ENCODE data around the gene ADM5.

The ADM5 gene, protein sequence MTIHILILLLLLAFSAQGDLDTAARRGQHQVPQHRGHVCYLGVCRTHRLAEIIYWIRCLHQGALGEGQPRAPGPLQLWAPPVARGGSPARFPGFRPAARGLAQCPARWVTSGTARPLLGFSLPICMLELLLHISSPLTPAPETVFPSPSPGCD

DNA sequence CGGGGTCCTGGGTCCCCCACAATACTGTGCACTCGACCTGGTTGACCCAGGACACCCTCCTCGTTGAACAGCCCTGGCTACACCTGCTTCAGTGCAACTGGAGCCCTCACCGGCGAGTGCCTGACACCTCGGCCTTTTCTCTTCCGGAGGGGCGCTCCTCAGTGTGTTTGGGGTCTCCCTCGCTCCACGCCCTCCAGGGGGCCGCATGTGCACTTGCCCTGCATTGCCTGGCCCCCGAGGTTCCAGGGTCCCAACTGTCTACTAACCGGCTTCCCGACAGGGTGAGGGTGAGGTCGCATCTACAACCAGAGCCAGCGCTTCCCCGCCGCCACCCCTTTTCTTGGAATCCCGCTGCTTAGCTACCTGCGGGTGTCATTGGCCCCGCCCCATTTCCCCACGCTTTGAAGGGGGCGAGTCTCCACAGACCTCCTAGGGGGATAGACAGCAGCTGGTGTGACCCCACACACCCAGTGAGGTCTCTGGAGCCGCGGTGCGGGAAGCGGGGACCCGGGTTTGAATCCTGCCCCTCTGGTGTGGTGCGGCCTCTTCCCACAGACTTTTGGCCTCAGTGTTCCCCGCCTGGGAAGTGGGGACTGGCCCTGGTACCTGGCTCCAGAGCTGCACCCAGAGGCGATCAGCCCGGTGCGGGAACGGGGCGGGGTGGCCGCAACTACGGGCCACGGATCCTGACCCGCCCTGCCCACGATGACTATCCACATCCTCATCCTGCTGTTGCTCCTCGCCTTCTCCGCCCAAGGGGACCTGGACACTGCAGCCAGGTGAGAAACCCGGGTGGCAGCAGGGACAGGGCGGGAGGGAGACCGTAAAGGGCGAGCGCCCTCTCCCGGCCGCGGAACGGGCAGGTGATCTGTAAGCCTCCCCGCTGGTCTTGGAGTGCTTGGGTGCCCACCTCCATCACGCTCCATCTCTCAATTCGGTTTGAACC is at the start of gene ADM5:
Gene ADM5, plus strand, starts transcription at position 462 of the 946 bp plus-strand sequence. Its CDS starts 244 bp downstream, at position 706.
- no peak for DNase-seq (ENCODE audit: low read depth in 2 of 2)

DNA sequence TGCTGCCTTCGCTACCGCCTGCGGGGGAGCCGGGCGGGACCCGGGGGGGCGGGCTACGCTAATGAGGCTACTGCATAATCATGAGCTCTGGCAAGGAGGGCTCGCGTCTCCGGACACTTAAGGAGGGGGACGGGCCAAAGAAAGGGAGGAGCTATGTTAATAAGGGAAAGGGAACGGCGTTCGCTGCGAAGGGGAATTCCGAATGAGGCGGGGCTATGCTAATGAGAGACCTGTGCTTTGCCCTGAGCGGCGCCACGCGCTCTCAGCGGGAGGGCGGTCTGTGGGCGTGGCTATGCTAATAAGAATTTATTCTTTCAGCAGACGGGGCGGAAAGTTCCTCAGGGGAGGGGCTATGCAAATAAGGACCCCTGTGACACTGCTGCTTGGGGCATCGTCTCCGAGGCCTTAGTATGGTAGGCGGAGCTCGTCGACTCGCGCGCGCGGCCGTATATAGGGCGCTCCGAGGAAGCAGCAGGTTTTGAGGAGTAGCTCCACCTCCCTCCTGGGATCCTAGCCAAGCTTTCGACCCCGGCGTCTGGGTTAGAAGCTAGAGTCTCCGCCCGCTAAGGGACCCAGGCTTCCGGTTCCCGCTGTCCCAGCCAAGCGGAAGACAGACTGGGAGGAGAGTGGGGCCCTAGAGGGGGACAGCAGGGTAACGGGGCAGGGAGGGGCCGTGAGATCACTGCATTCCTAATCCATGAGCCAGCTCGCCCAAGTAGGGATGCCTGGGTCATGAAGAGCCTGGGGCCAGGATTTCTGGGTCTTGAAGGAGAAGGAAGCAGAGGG is 49.1 kb upstream of the ADM5 start, which contains the start of gene RRAS:
Gene RRAS, minus strand, starts transcription at position 31 of the 786 bp plus-strand sequence. CDS start 45 bp downstream, outside the sequence.
- peak; percentile 100 for DNase-seq (ENCODE audit: low read depth in 2 of 2)

DNA sequence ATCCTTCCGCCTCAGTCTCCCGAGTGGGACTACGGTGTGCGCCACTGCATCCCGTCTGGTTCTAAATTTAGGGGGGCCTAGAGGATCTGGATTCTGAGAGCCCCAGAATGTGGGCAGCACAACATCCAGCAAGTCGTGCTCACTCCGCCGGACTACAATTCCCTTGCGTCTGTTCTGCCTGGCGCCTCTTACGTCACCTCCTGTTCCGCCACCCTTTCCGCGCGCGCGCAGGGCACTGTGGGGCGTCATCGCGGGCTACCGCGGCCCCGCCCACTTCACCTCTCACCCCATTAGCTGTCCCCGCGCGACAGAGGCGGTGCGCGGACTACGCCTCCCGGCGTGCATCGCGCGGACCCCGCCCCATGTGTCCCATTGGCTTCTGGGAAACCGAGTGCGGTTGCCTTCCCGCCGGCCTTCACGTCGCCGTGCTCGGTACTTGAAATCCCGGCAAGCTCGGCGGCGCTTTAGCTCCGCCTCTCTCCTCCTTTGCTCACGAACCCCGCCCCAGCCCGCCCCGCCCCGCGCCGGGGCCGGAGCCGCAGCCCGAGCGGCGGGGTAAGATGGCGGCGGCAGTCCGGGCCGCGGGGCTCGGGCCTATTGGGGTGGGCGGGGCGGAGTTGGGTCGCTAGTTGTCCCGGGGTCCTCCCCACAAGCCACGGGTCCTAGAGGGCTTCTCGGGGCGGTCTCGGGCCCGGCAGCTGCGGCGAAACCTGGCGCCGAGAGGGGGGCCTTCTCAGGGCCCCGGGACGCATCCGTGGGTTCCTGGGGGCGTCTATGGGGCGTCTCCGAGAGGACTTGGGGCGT is 47.5 kb upstream of the ADM5 start, which contains the start of gene SCAF1:
Gene SCAF1, plus strand, starts transcription at position 522 of the 804 bp plus-strand sequence. CDS start 2,818 bp downstream, outside the sequence.
- DNase-seq (ENCODE audit: low read depth in 2 of 2), result peak; percentile 99

DNA sequence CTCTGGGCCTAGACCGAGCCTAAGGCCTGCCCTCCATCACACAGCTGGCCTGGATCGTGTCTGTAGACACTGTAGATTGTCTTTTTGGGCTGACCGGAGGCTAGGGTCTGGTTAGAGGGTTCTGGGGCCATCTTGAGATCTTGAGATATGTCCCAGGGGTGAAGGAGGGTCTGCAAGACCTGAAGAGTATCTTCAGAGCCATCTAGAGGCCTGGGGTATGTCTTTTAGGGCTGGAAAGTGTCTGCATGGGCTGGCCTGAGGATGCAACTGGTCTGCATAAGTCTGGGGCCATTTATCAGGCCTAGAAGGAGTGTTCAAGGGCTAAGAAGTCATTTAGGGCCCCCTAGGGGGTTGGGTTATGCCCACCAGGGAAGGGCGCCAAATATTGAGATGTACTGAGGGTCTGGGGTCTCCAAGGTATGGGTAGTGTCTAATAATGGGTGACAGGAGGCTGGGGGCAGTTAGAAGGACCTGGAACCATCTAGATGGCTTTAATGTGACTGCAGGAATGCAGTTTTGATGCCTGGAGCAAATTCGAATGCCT is 46.8 kb upstream of the ADM5 start:
- DNase-seq (ENCODE audit: low read depth in 2 of 2), result no peak

DNA sequence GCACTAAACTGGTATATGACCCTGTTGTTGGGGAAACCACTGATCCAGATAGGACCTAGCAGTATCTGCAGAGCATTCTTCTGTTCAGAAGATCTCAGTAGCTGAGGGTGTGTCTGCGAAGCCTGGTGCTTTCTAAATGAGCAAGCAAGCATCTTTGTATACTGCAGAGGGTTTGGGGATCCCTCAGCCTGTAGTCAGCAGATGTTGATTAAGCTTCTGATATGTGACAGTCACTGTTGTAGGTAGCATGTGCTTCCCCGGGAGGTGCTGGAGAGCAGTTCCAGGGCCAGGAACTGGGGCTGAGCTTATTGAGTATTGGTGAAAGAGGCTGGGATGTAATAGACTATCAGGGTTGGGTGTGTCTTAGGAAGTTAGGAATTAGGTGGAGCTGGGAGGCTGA is 45.9 kb upstream of the ADM5 start:
- no peak for DNase-seq (ENCODE audit: low read depth in 2 of 2)

DNA sequence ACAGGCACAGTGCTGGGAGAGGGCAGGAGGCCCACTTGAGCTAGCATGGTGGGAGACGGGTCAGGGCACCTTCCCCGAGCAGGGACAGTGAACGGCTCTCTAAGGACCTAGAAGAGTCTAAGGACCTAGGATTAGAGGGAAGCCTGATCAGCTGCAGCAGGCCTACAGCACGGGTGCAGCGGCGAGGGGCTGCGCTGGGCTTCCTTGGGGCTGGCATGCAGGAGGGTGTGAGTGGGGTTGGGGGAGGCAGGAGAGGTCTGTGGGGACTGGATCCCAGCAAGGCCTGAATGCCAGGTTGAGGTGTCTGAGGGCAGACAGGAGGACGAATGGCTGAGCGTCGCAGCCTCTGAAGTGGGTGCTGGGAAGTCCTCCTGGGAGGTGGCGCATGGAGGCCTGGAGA is 43.8 kb upstream of the ADM5 start:
- DNase-seq (ENCODE audit: low read depth in 2 of 2), result no peak

DNA sequence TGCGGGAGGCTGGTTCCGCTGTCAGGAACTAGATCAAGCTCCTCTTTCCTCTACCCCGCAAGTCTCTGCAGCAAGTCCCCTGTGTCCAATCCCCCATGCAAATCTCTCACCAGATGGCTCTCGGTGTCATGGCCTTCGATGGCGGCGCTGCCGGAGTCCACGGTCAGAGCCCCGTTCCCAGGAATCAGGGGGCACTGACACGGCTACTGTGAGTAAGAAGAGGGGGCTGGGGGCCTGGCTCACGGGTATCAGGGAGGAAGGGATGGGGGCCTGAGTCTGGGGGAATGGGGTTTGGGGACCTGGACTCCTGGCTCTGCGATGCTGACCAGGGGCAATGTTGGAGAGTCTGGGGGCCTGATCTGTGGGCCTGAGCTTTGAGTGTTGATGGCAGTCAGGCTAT is 43.4 kb upstream of the ADM5 start:
- no peak for DNase-seq (ENCODE audit: low read depth in 2 of 2)

DNA sequence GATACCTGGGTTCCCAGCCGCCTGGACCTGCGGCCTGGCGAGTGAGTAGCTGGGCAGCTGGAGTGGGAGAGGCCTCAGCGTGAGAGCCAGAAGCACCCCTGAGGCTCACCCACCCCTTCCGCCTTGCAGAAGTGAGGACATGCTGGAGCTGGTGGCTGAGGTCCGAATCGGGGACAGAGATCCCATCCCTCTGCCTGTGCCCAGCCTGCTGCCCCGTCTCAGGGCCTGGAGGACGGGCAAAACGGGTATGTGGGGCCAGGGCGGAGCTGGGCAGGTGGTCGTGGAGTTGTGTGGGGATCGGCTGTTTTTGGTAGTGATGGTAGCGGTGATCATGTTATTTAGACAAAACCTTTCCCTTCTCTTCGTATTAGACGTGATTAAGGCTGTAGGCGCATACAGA is 42.8 kb upstream of the ADM5 start:
- no peak for DNase-seq (ENCODE audit: low read depth in 2 of 2)

DNA sequence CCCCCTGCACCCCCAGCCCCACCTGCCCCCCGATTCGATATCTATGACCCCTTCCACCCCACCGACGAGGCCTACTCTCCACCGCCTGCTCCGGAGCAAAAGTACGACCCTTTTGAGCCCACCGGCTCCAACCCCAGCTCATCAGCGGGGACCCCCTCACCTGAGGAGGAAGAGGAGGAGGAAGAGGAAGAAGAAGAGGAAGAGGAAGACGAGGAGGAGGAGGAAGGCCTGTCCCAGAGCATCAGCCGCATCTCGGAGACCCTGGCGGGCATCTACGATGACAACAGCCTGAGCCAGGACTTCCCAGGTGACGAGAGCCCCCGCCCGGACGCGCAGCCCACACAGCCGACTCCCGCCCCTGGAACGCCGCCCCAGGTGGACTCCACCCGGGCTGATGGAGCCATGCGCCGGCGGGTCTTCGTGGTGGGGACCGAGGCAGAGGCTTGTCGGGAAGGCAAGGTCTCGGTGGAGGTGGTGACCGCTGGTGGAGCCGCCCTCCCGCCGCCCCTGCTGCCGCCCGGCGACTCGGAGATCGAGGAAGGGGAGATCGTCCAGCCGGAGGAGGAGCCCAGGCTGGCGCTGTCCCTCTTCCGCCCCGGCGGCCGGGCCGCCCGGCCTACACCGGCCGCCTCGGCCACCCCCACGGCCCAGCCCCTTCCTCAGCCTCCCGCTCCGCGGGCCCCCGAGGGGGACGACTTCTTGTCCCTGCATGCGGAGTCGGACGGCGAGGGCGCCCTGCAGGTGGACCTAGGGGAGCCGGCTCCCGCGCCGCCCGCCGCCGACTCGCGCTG is 38.2 kb upstream of the ADM5 start:
- no peak for DNase-seq (ENCODE audit: low read depth in 2 of 2)

DNA sequence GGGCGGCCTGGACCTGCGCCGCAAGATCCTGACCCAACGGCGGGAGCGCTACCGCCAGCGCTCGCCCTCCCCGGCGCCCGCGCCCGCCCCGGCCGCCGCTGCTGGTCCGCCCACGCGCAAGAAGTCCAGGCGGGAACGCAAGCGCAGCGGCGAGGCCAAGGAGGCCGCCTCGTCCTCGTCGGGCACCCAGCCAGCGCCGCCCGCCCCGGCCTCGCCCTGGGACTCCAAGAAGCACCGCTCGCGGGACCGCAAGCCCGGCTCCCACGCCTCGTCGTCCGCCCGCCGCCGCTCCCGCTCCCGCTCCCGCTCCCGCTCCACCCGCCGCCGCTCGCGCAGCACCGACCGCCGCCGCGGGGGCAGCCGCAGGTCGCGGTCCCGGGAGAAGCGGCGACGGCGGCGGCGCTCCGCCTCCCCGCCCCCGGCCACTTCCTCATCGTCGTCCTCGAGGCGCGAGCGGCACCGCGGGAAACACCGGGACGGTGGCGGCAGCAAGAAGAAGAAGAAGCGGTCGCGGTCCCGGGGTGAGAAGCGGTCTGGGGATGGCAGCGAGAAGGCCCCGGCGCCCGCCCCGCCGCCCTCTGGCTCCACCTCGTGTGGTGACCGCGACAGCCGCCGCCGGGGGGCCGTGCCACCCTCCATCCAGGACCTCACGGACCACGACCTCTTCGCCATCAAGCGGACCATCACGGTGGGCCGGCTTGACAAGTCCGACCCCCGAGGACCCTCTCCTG is 37.4 kb upstream of the ADM5 start:
- DNase-seq (ENCODE audit: low read depth in 2 of 2), result no peak

DNA sequence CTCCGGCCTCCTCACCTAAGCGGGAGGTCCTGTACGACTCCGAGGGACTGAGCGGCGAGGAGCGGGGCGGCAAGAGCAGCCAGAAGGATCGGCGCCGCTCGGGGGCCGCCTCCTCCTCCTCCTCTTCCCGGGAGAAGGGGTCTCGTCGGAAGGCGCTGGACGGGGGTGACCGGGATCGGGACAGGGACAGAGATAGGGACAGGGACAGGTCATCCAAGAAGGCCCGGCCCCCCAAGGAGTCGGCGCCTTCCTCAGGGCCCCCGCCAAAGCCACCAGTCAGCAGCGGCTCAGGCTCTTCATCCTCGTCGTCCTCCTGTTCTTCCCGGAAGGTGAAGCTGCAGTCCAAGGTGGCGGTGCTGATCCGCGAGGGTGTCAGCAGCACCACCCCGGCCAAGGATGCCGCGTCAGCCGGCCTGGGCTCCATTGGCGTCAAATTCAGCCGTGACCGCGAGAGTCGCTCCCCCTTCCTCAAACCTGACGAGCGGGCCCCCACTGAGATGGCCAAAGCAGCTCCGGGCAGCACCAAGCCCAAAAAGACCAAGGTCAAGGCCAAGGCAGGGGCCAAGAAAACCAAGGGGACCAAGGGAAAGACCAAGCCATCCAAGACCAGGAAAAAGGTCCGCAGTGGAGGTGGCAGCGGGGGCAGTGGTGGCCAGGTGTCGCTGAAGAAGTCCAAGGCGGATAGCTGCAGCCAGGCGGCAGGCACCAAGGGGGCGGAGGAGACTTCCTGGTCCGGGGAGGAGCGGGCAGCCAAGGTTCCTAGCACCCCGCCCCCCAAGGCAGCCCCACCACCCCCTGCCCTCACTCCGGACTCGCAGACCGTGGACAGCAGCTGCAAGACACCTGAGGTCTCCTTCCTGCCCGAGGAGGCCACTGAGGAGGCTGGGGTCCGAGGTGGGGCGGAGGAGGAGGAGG is 36.6 kb upstream of the ADM5 start:
- DNase-seq (ENCODE audit: low read depth in 2 of 2), result no peak

DNA sequence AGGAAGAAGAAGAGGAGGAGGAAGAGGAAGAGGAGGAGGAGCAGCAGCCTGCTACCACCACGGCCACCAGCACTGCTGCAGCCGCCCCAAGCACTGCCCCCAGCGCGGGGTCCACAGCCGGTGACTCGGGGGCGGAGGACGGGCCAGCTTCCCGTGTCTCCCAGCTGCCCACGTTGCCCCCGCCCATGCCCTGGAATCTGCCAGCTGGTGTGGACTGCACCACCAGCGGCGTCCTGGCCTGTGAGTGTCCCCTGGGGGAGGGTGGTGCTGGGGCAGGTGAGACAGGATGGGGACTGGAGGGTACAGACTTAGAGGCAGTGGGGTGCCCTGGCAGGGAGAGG is 36.0 kb upstream of the ADM5 start:
- DNase-seq (ENCODE audit: low read depth in 2 of 2), result no peak

DNA sequence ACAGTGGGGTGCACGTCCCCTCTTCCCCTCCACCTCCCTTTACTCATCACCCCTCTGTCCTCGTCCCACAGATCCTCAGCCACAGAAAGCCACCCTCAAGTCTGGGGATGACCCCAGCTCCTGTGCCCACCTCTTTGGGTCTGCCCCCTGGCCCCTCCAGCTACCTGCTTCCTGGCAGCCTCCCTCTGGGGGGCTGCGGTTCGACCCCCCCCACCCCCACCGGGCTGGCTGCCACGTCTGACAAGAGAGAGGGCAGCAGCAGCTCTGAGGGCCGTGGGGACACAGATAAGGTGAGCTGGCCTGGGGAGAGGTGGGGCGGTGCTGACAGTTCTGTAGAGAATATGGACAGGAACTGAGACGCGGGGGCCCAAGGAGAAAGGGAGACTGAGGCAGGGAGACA is 34.8 kb upstream of the ADM5 start:
- no peak for DNase-seq (ENCODE audit: low read depth in 2 of 2)

DNA sequence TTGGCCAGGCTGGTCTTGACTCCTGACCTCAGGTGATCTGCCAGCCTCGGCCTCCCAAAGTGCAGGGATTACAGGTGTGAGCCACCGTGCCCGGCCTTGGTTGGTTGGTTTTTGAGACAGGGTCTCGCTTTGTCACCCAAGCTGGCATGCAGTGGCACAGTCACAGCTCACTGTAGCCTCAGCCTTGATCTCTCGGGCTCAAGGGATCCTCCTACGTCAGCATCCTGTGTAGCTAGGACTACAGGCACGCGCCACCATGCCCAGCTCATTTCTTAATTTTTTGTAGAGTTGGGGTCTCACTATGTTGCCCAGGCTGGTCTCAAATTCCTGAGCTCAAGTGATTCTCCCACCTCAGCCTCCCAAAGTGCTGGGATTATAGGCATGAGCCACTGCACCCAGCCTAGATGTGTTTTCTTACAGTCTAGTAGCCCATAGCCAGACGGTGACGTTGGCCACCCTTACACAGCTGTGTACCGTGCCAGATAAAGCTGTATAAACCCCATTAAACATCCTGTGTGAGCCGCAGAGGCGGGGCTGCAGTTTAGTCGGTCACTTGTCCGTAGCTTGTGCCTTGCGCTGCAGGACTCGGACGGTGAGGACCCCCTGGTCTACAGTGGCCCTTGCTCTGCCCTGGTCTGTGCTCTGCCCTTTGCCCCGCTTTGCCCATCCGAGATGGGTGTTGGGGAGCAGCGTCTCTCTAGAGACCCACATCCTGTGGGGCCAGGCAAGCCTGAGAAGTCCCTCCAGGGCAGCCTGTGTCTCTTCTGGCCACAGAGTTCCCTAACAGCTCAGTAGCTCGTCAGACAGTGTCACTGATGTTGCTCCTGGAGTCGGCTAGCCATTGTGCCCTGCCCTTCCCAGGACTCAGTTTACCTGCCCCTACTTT is 33.6 kb upstream of the ADM5 start:
- no peak for DNase-seq (ENCODE audit: low read depth in 2 of 2)

DNA sequence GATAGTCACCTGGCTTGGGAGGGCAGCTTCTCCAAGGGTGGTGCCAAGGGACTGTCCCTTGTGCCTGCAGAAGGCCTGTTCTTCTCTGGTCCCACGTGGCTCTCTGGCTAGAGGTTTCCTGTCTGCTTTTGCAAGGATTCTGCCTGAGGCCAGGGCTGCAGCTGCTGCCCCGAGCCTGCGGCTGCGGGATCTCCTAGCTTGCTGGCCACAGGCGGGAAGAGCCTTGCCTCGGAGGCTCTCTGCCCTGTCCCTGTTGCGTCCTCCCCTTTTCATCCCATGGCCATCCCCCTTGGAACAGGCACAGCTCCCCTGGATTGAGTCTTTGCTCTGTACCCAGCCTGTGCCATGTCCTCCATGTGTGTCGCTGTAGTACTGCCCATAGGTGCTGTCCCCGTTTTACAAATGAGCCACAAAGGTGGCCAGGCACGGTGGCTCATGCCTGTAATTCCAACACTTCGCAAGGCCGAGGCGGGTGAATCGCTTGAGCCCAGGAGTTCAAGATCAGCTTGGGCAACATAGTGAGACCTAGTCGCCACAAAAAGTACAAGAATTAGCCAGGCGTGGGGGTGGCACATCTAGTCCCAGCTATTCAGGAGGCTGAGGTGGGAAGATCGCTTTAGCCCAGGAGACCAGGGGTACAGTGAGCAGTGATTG is 32.8 kb upstream of the ADM5 start:
- DNase-seq (ENCODE audit: low read depth in 2 of 2), result no peak

DNA sequence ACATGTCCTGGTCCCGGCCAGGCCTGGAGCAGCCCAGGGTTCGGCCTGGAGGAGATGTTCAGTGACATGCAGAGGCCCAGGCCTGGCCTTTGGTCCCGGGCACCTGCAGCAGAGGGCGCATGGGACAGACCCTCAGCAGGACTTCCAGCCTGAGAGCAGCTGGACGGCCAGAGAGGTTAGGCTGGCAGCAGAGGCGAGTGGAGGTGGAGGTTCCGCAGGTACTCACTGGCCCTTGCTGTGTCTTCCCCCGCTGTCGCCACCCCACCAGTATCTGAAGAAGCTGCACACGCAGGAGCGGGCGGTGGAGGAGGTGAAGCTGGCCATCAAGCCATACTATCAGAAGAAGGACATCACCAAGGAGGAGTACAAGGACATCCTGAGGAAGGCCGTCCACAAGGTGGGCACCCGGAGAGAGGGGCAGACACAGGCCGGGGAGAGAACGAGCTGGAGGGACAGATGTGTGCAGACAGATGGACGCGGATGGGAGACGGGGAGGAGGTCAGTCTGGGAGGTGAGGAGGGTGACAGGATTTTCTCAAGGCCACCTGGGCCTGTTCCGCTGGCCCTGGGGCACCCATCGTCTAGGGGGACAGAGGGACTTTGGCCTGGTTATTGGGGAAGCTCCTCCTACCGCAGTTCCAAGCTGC is 31.8 kb upstream of the ADM5 start:
- DNase-seq (ENCODE audit: low read depth in 2 of 2), result no peak

DNA sequence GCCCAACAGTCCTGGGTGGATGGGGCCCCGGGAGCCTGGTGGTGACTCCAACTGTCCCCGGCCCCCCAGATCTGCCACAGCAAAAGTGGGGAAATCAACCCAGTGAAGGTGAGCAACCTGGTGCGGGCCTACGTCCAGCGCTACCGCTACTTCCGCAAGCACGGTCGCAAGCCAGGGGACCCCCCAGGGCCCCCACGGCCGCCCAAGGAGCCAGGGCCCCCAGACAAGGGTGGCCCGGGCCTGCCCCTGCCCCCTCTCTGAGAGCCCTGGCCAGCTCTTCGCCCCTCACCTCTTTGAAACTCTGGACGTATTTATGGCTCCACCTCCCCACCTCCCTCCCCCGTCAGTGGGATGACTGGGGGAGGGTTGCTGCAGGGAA is 31.3 kb upstream of the ADM5 start:
- no peak for DNase-seq (ENCODE audit: low read depth in 2 of 2)
